Natural killer cell (primary cell): ENCODE data around the gene EPC2. TPM values are rescaled to one million over a fixed set of nuclear protein-coding genes. Genes with fewer than 3 reads are reported as not detected.

ENCODE experiments used
- ATAC-seq, 3 donors: fragments of 150-1000 bp in 2 of 3; fragments of 200-7000 bp in 1 of 3; cut with Tn5 transposase; 1 replicate in 1 of 3; 2 replicates in 2 of 3; pipeline ENCODE4 v1.10.0; 2021; ENCODE audit warnings: mild to moderate bottlenecking in 2 of 3, moderate library complexity in 2 of 3
- DNase-seq, 2 donors: peaks; one replicate each; pipeline versions ENCODE4 v3.0.0 to v3.0.0-alpha.2; 2013 to 2021; ENCODE audit warnings: mixed read lengths in 1 of 2
- H3K27ac ChIP-seq: one replicate; pipeline ENCODE4 v1.5.1; 2013; ENCODE audit warnings: mild to moderate bottlenecking, low read length
- H3K27me3 ChIP-seq: one replicate; pipeline ENCODE4 v1.6.1; 2013; ENCODE audit warnings: low read length; ENCODE audit not compliant: control insufficient read depth, insufficient read depth
- H3K36me3 ChIP-seq: one replicate; pipeline ENCODE4 v1.6.1; 2013; ENCODE audit warnings: low read length; ENCODE audit not compliant: control insufficient read depth, insufficient read depth
- H3K4me1 ChIP-seq: one replicate; pipeline ENCODE4 v1.6.1; 2013; ENCODE audit warnings: low read length; ENCODE audit not compliant: control insufficient read depth, insufficient read depth
- H3K4me3 ChIP-seq: one replicate; pipeline ENCODE4 v1.5.1; 2013; ENCODE audit warnings: low read length
- H3K9me3 ChIP-seq: one replicate; pipeline ENCODE4 v1.6.1; 2013; ENCODE audit warnings: low read length; ENCODE audit not compliant: control insufficient read depth, insufficient read depth
- H3K27ac Mint-ChIP-seq, 2 donors: one replicate each; pipeline ENCODE4 v1.8.0; 2022; ENCODE audit warnings: mild to moderate bottlenecking in 2 of 2, mixed read lengths in 2 of 2, moderate library complexity in 1 of 2
- H3K27me3 Mint-ChIP-seq, 2 donors: one replicate each; pipeline ENCODE4 v1.8.0; 2022; ENCODE audit warnings: low read depth in 2 of 2, mixed read lengths in 2 of 2
- H3K36me3 Mint-ChIP-seq: one replicate; pipeline ENCODE4 v1.8.0; 2022; ENCODE audit warnings: mixed read lengths
- H3K4me1 Mint-ChIP-seq, 2 donors: one replicate each; pipeline ENCODE4 v1.8.0; 2022; ENCODE audit warnings: mixed read lengths in 2 of 2
- H3K4me3 Mint-ChIP-seq: one replicate; pipeline ENCODE4 v1.8.0; 2022; ENCODE audit warnings: mild to moderate bottlenecking, moderate library complexity, mixed read lengths
- H3K9me3 Mint-ChIP-seq, 2 donors: one replicate each; pipeline ENCODE4 v1.8.0; 2022; ENCODE audit warnings: mixed read lengths in 2 of 2
- WGBS: methylation state at CpG from one replicate; pipeline ENCODE4 v1.1.7; 2013; ENCODE audit warnings: missing lambda C conversion rate; ENCODE audit not compliant: insufficient coverage; 5-methylcytosine and 5-hydroxymethylcytosine counted together
- intact Hi-C: fragments of 100-400 bp; cut with micrococcal nuclease; formaldehyde crosslinking; loops from one replicate; pipeline ENCODE4 v1.14.2; 2022
- total RNA-seq, 4 donors: library from RNA; stranded (reverse); fragments of 120-200 nt in 1 of 4; gene quantifications; one replicate each; pipeline versions ENCODE4 v1.2.3 to v1.2.4, GENCODE V29; 2013 to 2022
- TF ChIP-seq, protein P1 (sequence below): fragments of 200-600 bp; IDR thresholded peaks from one replicate; pipeline ENCODE4 v1.8.0; 2022; ENCODE audit warnings: antibody characterized with exemption

EPC2 gene
- total RNA-seq, 3 donors from 2014 or later (not counting 1 experiment from before 2014, with no cell fraction given): 64.6 to 76.3 (median 66.1) TPM

DNA sequence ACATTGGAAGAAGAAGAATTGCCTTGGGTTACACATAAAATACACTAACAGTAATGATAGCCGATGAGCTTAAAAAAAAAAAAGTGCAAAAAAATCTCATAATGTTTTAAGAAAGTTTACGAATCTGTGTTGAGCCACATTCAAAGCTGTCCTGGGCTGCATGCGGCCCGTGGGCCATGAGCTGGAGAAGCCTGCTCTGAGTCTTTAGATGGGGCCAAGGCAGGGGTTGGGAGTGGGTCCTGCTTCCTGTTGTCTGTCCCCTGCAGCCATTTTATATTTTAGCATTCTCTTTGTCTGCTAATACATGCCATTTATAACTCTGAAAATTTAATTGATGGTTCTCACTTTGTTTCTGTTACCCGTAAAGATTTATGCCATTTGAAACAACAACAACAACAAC is 93.2 kb downstream of the EPC2 start:
- no peaks in the 10 kb centered on the region for H3K27me3 Mint-ChIP-seq
- H3K4me1 Mint-ChIP-seq: peaks cover 48 to 52% of the 10 kb centered on the region in 2 donors
- Histone ChIP-seq H3K4me1 (no peaks in the 10 kb centered on the region), H3K4me3 (no peak overlapping the region), H3K36me3 (no peaks in the 10 kb centered on the region), H3K27ac (no peak overlapping the region), H3K9me3 (no peaks in the 10 kb centered on the region), H3K27me3 (no peaks in the 10 kb centered on the region)
- H3K4me3 Mint-ChIP-seq: no peak overlapping the region
- H3K36me3 Mint-ChIP-seq: no peaks in the 10 kb centered on the region
- peak overlapping the region; percentile 45 to 55 for H3K27ac Mint-ChIP-seq
- intact Hi-C loops: no loop called here
- TF ChIP-seq, protein P1, sequence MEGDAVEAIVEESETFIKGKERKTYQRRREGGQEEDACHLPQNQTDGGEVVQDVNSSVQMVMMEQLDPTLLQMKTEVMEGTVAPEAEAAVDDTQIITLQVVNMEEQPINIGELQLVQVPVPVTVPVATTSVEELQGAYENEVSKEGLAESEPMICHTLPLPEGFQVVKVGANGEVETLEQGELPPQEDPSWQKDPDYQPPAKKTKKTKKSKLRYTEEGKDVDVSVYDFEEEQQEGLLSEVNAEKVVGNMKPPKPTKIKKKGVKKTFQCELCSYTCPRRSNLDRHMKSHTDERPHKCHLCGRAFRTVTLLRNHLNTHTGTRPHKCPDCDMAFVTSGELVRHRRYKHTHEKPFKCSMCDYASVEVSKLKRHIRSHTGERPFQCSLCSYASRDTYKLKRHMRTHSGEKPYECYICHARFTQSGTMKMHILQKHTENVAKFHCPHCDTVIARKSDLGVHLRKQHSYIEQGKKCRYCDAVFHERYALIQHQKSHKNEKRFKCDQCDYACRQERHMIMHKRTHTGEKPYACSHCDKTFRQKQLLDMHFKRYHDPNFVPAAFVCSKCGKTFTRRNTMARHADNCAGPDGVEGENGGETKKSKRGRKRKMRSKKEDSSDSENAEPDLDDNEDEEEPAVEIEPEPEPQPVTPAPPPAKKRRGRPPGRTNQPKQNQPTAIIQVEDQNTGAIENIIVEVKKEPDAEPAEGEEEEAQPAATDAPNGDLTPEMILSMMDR: no peak
- H3K9me3 Mint-ChIP-seq: no peaks in the 10 kb centered on the region
- DNase-seq: no peak
- ATAC-seq: no peak
- 97% methylated on average over 4 of the region's 5 CpGs for WGBS

DNA sequence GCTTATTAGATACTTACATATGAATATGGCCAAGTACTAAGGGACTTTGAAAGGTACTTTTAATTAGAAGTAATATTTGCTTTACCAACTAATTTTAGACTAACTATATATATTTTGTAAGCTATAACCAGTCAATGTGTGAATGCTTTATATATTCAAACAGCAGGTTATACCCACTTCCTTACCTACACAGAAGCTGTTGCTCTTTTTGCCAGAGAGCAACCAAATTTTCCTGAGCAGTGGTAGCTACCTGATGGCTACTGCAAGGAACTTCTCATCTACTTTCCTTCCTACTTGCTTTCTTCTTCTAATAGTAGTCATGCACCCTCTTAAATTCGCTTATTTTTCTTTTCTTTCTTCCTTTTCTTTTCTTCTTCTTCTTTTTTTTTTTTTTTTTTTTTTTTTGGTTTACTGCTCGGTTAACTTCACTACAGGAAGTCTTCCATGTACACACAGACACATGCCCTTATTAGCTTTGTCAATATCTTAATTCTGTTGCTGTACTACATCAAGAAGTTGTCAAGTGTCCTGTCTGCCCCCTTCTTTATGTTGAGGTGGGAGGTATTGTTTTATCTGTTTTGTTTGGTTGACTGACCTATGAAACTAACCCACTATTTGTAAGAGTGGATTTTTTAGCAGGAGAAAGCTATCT is 95.0 kb downstream of the EPC2 start:
- H3K36me3 ChIP-seq: peaks cover 2% of the 10 kb centered on the region
- H3K4me1 ChIP-seq: no peaks in the 10 kb centered on the region
- peak in 1 of 3 donors; percentile 28 for ATAC-seq
- no peaks in the 10 kb centered on the region for H3K27me3 Mint-ChIP-seq
- no peaks in the 10 kb centered on the region for H3K9me3 Mint-ChIP-seq
- H3K4me3 ChIP-seq: no peak overlapping the region
- no peak overlapping the region for H3K27ac ChIP-seq
- H3K4me3 Mint-ChIP-seq: peak overlapping the region; percentile 38
- TF ChIP-seq, protein P1: no peak
- peak overlapping the region; percentile 23 to 78 for H3K27ac Mint-ChIP-seq
- intact Hi-C loops: no loop called here
- no peak for DNase-seq
- WGBS: 63% methylated on average over 1 of the region's 2 CpGs
- no peaks in the 10 kb centered on the region for H3K36me3 Mint-ChIP-seq
- H3K9me3 ChIP-seq: no peaks in the 10 kb centered on the region
- H3K27me3 ChIP-seq: no peaks in the 10 kb centered on the region
- H3K4me1 Mint-ChIP-seq: peaks cover 48 to 51% of the 10 kb centered on the region in 2 donors

DNA sequence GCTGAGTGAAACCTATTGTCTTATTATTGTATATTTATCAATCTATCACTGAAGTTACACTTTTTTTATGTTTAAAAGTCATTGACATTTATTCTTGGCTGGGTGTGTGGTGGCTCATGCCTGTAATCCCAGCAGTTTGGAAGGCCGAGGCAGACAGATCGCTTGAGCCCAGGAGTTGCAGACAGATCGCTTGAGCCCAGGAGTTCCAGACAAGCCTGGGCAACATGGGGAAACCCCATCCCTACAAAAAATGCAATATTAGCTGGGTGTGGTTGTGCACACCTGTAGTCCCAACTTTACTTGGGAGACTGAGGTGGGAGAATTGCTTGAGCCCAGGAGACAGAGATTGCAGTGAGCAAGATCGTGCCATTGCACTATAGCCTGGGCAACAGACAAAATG is 97.8 kb downstream of the EPC2 start:
- Mint-ChIP-seq H3K9me3 (no peaks in the 10 kb centered on the region), H3K4me3 (no peak overlapping the region), H3K27me3 (no peaks in the 10 kb centered on the region), H3K36me3 (no peaks in the 10 kb centered on the region), H3K27ac (no peak overlapping the region), H3K4me1 (peaks cover 50% of the 10 kb centered on the region in 2 donors)
- no peak overlapping the region for H3K4me3 ChIP-seq
- intact Hi-C loops: no loop called here
- WGBS: 97% methylated on average over 3 of the region's 4 CpGs
- H3K4me1 ChIP-seq: no peaks in the 10 kb centered on the region
- H3K36me3 ChIP-seq: peaks cover 2% of the 10 kb centered on the region
- TF ChIP-seq, protein P1: no peak
- no peaks in the 10 kb centered on the region for H3K27me3 ChIP-seq
- H3K9me3 ChIP-seq: no peaks in the 10 kb centered on the region
- no peak overlapping the region for H3K27ac ChIP-seq
- DNase-seq: no peak
- ATAC-seq: no peak
